Activated T-cell treated with anti-CD3 and anti-CD28 coated beads for 4 hours (primary cell): ENCODE results near the gene TEPSIN.

Experiments
- DNase-seq: peaks from one replicate; pipeline ENCODE4 v3.0.0-alpha.2; 2020

TEPSIN gene

DNA sequence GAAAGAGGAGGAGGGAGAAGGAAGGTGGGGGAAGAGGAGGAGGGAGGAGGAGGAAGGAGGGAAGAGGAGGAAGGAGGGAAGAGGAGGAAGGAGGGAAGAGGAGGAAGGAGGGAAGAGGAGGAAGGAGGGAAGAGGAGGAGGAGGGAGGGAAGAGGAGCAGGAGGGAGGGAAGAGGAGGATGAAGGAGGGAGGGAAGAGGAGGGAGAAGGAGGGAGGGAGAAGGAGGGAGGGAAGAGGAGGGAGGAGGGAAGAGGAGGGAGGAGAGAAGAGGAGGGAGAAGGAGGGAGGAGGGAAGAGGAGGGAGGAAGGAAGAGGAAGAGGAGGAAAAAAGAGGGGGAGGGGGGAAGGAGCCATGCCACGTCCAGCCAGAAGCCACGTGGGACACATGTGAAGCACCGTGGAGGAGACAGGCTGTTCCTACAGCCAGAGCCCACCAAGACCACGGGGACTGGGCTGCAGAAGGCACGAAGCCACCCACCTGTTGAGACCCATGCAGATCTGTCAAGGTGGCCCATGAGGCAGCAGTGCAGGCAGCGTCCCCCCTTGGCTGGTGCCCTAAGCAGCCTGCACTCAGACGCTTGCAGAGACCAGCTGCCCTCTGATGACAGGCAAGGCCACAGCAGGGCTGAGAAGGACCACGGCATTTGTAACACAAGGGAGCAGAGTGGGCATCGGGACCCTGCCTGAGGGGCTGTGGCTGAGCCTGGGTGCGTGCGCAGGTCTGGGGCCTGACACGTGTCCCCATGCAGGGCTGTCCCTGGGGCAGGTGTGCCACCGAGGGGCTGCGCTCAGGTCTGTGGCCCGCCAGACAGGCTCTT, 10.6 kb upstream of the TEPSIN start:
- DNase-seq, result no peak

DNA sequence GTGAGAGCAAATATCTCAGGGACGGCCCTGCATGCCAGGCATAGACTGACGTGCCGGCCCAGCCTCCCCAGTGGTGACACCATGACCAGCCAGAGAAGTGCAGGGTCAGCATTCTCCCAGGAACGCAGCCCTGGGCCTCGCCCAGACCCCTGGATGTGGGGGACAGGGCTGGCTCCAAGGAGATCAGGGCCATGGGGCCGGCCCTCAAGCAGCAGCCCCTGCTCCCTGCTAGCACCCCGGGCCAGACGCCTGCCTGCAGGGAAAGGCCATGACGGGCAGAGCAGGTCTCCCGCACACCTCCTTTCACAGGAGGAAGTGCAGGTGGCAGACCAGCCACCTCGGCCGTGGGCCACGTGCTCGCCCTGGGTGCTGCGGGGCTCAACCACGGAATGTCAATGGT, 9.8 kb upstream of the TEPSIN start:
- no peak for DNase-seq

GRCh38 chr17:81247339-81247990, 8.6 kb upstream of the TEPSIN start:
- no peak for DNase-seq

- DNase-seq, result no peak
Measured at GRCh38 chr17:81246679-81247338, 8.0 kb upstream of the TEPSIN start.

GRCh38 chr17:81246343-81246670, 7.5 kb upstream of the TEPSIN start:
- no peak for DNase-seq

- no peak for DNase-seq
Measured at GRCh38 chr17:81245665-81246342, 6.9 kb upstream of the TEPSIN start.

DNA sequence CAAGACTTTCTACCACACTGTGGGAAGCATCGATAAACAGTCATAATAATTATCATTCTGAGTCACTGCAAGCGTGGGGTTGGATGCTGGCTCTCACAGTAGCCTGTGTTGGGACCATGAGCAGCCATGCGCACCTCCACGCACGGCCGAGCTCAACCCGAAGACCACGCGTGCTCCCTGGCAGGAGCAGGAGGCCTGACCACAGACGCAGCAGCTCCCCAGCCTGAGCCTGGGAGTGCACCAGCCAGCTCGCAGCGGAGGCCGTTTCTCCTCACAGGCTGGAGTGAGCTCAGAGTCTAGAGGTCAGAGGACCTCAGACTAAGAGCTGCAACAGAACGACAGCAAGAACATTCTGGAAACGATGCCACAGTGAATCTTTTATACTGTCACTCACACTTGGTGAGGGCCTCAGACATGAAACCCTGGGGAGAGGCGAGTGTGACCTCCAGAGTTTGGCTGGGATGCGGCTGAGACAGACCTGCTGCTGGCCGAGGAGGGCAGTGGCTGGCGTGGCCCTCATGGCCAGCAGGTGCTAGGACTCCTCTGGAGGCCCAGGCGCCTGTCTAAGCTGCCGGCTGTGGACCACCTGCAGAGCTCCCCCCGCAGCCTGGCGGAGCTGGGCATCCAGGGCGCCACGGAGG, 6.3 kb upstream of the TEPSIN start:
- no peak for DNase-seq

DNA sequence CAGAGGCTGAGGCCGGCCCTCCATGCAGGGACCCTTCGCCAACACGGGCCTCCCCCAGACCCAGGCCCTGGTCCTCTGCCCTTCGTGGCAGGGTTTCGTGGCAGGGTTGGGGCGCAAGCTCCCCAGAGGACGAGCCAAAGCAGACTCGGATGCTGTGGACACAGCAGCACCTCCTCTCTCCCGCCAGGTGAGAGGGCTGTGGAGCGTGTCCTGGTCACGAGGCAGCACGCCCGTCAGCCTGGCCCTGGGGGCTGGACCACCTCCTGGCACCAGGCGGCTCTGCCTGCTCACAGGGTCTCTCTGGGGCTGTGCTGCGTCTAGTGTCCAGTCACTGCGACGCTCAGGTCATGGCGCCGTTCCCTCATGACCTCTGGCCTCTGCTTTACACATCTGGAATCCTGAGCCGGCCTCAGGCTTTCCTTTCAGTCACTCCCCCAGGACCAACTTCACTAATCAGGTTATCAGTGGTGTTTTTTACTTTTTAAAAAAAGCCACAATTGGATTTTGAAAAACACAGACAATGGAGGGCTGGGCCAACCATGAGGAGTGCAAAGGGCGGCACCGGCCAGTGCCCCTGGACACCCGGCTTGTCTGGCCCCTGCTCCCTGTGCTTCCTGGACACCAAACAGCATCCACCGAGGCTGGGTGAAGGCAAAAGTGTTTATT, 5.6 kb upstream of the TEPSIN start:
- DNase-seq, result no peak

GRCh38 chr17:81243333-81243664, 4.4 kb upstream of the TEPSIN start:
- no peak for DNase-seq

GRCh38 chr17:81242421-81243332, 3.8 kb upstream of the TEPSIN start:
- no peak for DNase-seq

GRCh38 chr17:81241648-81242420, 3.0 kb upstream of the TEPSIN start:
- peak; percentile 51 for DNase-seq

GRCh38 chr17:81241203-81241602, 2.3 kb upstream of the TEPSIN start:
- DNase-seq, result no peak

- DNase-seq, result no peak
Measured at GRCh38 chr17:81240761-81241160, 1.9 kb upstream of the TEPSIN start.

DNA sequence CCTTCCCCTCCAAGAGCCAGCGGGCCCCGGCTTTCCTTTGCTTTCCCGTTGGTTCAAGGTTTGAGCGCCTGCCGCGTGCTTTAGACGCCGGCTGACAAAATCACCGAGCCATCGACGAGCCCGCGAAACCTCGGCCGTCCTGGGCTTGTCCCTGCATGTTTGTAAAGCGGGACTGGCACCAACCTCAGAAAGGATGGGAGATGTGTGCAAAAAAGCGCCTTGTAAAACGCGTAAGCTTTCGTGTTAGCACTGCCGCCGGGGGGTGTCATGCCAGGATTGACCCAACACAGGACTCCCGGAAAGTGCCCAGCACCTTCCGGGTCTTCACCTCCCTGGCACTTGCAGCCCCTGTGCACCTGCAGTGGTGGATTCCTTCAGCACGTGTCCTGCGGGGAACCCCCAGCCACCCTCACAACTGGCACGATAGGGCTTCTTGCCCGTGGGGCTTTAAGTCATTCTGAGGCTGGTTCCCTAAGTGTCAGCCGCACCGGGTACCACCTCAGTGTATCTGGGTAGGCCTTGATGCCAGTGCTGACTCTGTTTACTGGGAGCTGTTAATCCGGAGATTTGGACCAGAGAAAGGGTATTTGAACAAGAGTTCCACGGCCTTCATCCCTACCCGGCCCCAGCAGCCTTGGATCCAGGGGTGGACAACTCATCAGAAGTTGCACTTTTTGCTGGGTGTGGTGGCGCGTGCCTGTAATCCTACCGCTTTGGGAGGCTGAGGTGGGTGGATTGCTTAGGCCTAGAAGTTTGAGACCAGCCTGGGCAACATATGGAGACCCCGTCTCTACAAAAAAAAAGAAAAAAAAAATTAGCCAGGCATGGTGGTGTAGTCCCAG, 1.1 kb upstream of the TEPSIN start:
- peak; percentile 33 for DNase-seq

- no peak for DNase-seq
Measured at GRCh38 chr17:81238490-81238814, 403 bp downstream of the TEPSIN start.

- no peak for DNase-seq
Measured at GRCh38 chr17:81237591-81238489, 1.0 kb downstream of the TEPSIN start.

- DNase-seq, result no peak
Measured at GRCh38 chr17:81236784-81237183, 2.1 kb downstream of the TEPSIN start.

DNA sequence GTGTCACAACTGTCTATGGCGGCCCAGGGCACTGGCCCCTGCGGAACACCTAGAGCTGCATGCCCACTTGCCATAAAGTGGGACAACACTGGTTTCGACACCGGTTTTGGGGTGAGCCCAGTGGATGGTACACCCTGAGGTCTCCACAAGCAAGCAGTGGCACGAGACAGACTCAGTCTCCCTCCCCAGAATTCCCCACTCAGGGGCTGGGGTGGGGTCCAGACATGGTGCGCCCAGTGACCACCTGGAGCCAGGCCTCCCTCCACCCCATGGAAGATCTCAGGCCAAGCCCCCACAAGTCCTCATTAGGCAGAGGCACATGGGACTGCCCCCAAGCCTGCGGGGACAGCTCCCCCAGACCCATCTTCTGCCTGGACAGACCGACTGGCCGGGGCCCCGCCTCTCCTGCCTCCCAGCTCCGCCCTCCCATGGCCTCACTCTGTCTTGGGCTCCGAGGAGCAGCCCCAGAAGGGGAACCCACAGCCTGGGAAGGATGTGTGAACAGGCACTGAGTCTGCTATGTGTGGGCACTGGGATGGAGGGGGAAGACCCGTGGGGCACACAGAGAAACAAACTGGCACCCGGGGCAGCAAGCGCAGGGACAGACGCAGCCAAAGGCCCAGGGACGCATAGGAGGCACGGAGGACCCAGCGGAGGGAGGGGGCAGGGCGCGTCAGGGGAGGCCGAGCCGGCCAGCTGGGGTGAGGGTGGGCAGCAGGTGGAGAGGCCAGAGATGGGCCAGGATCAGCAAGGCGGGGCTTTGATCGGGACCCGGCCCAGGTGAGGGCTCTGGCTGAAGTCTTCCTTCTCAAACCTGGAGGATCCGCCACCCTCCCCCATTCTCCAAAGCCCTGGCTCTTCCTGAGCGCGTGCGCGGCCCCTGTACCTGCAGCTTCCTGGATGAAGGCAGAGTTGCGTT, 2.8 kb downstream of the TEPSIN start:
- DNase-seq, result no peak
